Kidney (tissue), 14 donors: ENCODE results near the gene GLP2R. TPM values are rescaled to one million over a fixed set of nuclear protein-coding genes. Genes with fewer than 3 reads are reported as not detected.

Experiments
- DNase-seq, 5 donors: peaks; one replicate each; pipeline ENCODE4 v3.0.0-alpha.2; 2013 to 2020
- FAIRE-seq: peaks from 2 replicates; lab custom pipeline; 2012; peaks lifted over from hg19 to GRCh38; lab: Jason Lieb, UNC
- H3K27ac ChIP-seq, 2 donors: one replicate each; pipeline ENCODE4 v1.7.0; 2013; ENCODE audit warnings: low read depth in 2 of 2, low read length in 2 of 2, inconsistent platforms in 1 of 2
- H3K27me3 ChIP-seq: one replicate; pipeline ENCODE4 v1.7.1; 2013; ENCODE audit warnings: low read length, inconsistent platforms; ENCODE audit not compliant: control insufficient read depth, insufficient read depth
- H3K36me3 ChIP-seq, 3 donors: one replicate each; pipeline versions ENCODE4 v1.7.0 to v1.7.1; 2013; ENCODE audit warnings: low read length in 3 of 3, control low read depth in 1 of 3, inconsistent platforms in 1 of 3; ENCODE audit not compliant: insufficient read depth in 3 of 3, control insufficient read depth in 2 of 3
- H3K4me1 ChIP-seq, 3 donors: one replicate each; pipeline versions ENCODE4 v1.7.0 to v1.7.1; 2013; ENCODE audit warnings: low read length in 3 of 3, inconsistent platforms in 1 of 3, low read depth in 1 of 3; ENCODE audit not compliant: control insufficient read depth in 2 of 3, insufficient read depth in 2 of 3
- H3K4me3 ChIP-seq, 3 donors: one replicate each; pipeline versions ENCODE4 v1.7.0 to v1.8.1; 2013; ENCODE audit warnings: low read length in 3 of 3, control low read depth in 1 of 3, inconsistent platforms in 1 of 3
- H3K9ac ChIP-seq, 3 donors: one replicate each; pipeline versions ENCODE4 v1.7.0 to v1.7.1; 2013; ENCODE audit warnings: low read length in 3 of 3, control low read depth in 1 of 3, inconsistent platforms in 1 of 3
- H3K9me3 ChIP-seq, 3 donors: one replicate each; pipeline versions ENCODE4 v1.7.0 to v1.7.1; 2013; ENCODE audit warnings: low read length in 3 of 3, control low read depth in 1 of 3, inconsistent platforms in 1 of 3; ENCODE audit not compliant: control insufficient read depth in 2 of 3, insufficient read depth in 1 of 3
- CTCF ChIP-seq: IDR thresholded peaks from 3 replicates; pipeline ENCODE4 v1.5.1; 2012; ENCODE audit warnings: mild to moderate bottlenecking, moderate library complexity, borderline replicate concordance; ENCODE audit not compliant: insufficient read depth; ENCODE audit errors: extremely low read depth
- intact Hi-C: fragments of 100-400 bp; cut with DNase I; formaldehyde crosslinking; loops from one replicate; pipeline ENCODE4 v1.11.1; 2022
- polyA plus RNA-seq: library from polyadenylated mRNA; stranded (reverse); fragments of 350-450 nt; fragmentation: Illumina TruSeq; extraction: RNeasy Lipid Tissue Mini Kit (QIAGEN cat#74804); gene quantifications from one replicate; pipeline ENCODE4 v1.2.3, GENCODE V29; 2014; ENCODE audit warnings: low read depth, low replicate concordance; ENCODE audit not compliant: insufficient read depth
- total RNA-seq: library from RNA; stranded (reverse); fragmentation: NEBNext Ultra II Directional; extraction: Animal tissue kit (Norgen Biotek cat#: 25700); gene quantifications from one replicate; pipeline ENCODE4 v1.2.1, GENCODE V29; 2021
- donor health status: control.
- donor health status: control.
- donor health status: control.
- donor health status: control.
- donor health status: control.
- donor health status: DM: yes; HTN: yes; CAD: no.
- donor health status: Normal renal cell carcinoma (clear cell type).

GLP2R gene
- total and polyA plus RNA-seq, 2 donors from 2014 or later: not detected

GRCh38 chr17:9818760-9819159, 7.0 kb upstream of the GLP2R start:
- DNase-seq (no peak), FAIRE-seq (no peak)
- no peak for TF ChIP-seq CTCF
- no peak overlapping the region for H3K9ac ChIP-seq
- H3K27ac ChIP-seq: no peak overlapping the region
- no peak overlapping the region for H3K4me3 ChIP-seq
- H3K27me3 ChIP-seq: no peaks in the 10 kb centered on the region
- no peaks in the 10 kb centered on the region for H3K4me1 ChIP-seq
- H3K9me3 ChIP-seq: no peaks in the 10 kb centered on the region
- intact Hi-C loops: no loop called here
- no peaks in the 10 kb centered on the region for H3K36me3 ChIP-seq

GRCh38 chr17:9820448-9820847, 5.3 kb upstream of the GLP2R start:
- Histone ChIP-seq H3K4me1 (no peaks in the 10 kb centered on the region), H3K27ac (no peak overlapping the region), H3K9ac (no peak overlapping the region), H3K4me3 (no peak overlapping the region), H3K36me3 (no peaks in the 10 kb centered on the region), H3K9me3 (no peaks in the 10 kb centered on the region), H3K27me3 (no peaks in the 10 kb centered on the region)
- no peak for FAIRE-seq
- DNase-seq: no peak
- no peak for TF ChIP-seq CTCF
- intact Hi-C loops: no loop called here

- DNase-seq (peak in 2 of 5 donors; percentile 21 to 45), FAIRE-seq (no peak)
- Histone ChIP-seq H3K27me3 (no peaks in the 10 kb centered on the region), H3K9me3 (no peaks in the 10 kb centered on the region), H3K4me1 (no peaks in the 10 kb centered on the region), H3K36me3 (no peaks in the 10 kb centered on the region), H3K4me3 (no peak within 1 kb of the TSS), H3K9ac (no peak within 1 kb of the TSS), H3K27ac (no peak within 1 kb of the TSS)
- intact Hi-C loops: no loop called here
- TF ChIP-seq CTCF: no peak
Measured at GRCh38 chr17:9821921-9822320, 3.8 kb upstream of the GLP2R start, which contains the start of gene GSG1L2. TSS of gene GSG1L2 (minus strand) at chr17:9822079. CDS start at chr17:9822071, 8 bp downstream.

- intact Hi-C loops: no loop called here
- no peaks in the 10 kb centered on the region for H3K9me3 ChIP-seq
- H3K27me3 ChIP-seq: no peaks in the 10 kb centered on the region
- TF ChIP-seq CTCF: no peak
- no peak overlapping the region for H3K27ac ChIP-seq
- DNase-seq (no peak), FAIRE-seq (no peak)
- H3K4me3 ChIP-seq: no peak overlapping the region
- no peaks in the 10 kb centered on the region for H3K4me1 ChIP-seq
- no peaks in the 10 kb centered on the region for H3K36me3 ChIP-seq
- no peak overlapping the region for H3K9ac ChIP-seq
Measured at GRCh38 chr17:9824094-9824493, 1.6 kb upstream of the GLP2R start.
